ENCODE measurements around the gene BRD7.

BRD7 gene

GRCh38 chr16:50275428-50276325 is 93.1 kb downstream of the BRD7 start:
- no peak for DNase-seq
- peaks cover 10% of the 10 kb centered on the region for H3K9me3 Mint-ChIP-seq
- peaks cover 4% of the 10 kb centered on the region for H3K27me3 Mint-ChIP-seq (ENCODE audit: low read depth, poor library complexity)

GRCh38 chr16:50275098-50275415 is 93.7 kb downstream of the BRD7 start:
- H3K4me3 Mint-ChIP-seq = no peak overlapping the region
- peaks cover 6% of the 10 kb centered on the region for H3K9me3 Mint-ChIP-seq
- H3K27ac Mint-ChIP-seq = no peak overlapping the region
- no peak for TF ChIP-seq CTCF (IDR thresholded peaks at IDR 0.05)
- peaks cover 6% of the 10 kb centered on the region for H3K4me1 Mint-ChIP-seq
- H3K27me3 Mint-ChIP-seq (ENCODE audit: low read depth, poor library complexity) = no peaks in the 10 kb centered on the region
- H3K36me3 Mint-ChIP-seq (ENCODE audit: low read depth) = peaks cover 5% of the 10 kb centered on the region
- DNase-seq = no peak

More at GRCh38 chr16:50275428-50276325, 93.1 kb downstream of the BRD7 start:
- H3K27ac Mint-ChIP-seq = no peak overlapping the region
- H3K4me1 Mint-ChIP-seq = peaks cover 6% of the 10 kb centered on the region
- peaks cover 5% of the 10 kb centered on the region for H3K36me3 Mint-ChIP-seq (ENCODE audit: low read depth)
- TF ChIP-seq CTCF (IDR thresholded peaks at IDR 0.05) = no peak
- H3K4me3 Mint-ChIP-seq = no peak overlapping the region

- Mint-ChIP-seq H3K36me3 (ENCODE audit: low read depth) (peaks cover 5% of the 10 kb centered on the region), H3K4me1 (peaks cover 6% of the 10 kb centered on the region), H3K9me3 (peaks cover 6% of the 10 kb centered on the region), H3K27me3 (ENCODE audit: low read depth, poor library complexity) (no peaks in the 10 kb centered on the region), H3K27ac (no peak overlapping the region), H3K4me3 (no peak overlapping the region)
- no peak for TF ChIP-seq CTCF (IDR thresholded peaks at IDR 0.05)
- DNase-seq = no peak
These were observed 94.3 kb downstream of the BRD7 start for GRCh38 chr16:50274326-50275097.

DNA sequence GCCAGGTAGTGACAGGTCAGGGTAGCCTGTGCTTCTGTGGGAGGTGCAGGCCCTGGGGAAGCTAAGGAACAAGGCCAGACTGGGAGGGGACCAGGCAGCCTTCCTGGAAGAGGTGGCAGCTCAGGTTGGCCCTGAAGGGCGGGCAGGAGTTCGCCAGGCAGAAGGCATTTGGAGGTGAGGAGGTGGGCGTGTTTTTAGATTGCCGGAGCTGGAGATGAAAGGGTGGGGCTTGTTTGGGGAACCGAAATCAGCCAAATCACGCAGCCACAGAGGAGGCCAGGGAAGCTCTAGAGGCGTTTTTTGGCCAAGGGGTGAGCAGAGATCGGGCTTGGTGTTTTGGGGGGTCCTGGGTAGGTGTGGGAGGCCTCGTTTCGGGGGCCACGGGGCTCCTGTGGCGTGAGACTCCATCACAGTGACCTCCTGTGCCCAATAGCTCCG is 94.9 kb downstream of the BRD7 start:
- H3K4me1 Mint-ChIP-seq = peaks cover 6% of the 10 kb centered on the region
- peaks cover 6% of the 10 kb centered on the region for H3K9me3 Mint-ChIP-seq
- peaks cover 5% of the 10 kb centered on the region for H3K36me3 Mint-ChIP-seq (ENCODE audit: low read depth)
- H3K4me3 Mint-ChIP-seq = no peak overlapping the region
- peak overlapping the region; percentile 67 for H3K27ac Mint-ChIP-seq
- no peaks in the 10 kb centered on the region for H3K27me3 Mint-ChIP-seq (ENCODE audit: low read depth, poor library complexity)
- TF ChIP-seq CTCF (IDR thresholded peaks at IDR 0.05) = no peak
- DNase-seq = no peak

- Mint-ChIP-seq H3K9me3 (peaks cover 4% of the 10 kb centered on the region), H3K27ac (no peak overlapping the region), H3K27me3 (ENCODE audit: low read depth, poor library complexity) (no peaks in the 10 kb centered on the region), H3K4me1 (peaks cover 8% of the 10 kb centered on the region), H3K36me3 (ENCODE audit: low read depth) (peaks cover 3% of the 10 kb centered on the region), H3K4me3 (no peak overlapping the region)
- DNase-seq = no peak
- no peak for TF ChIP-seq CTCF (IDR thresholded peaks at IDR 0.05)
These were observed 95.5 kb downstream of the BRD7 start for GRCh38 chr16:50273382-50273690.

Data from nephron progenitor cell (in vitro differentiated cells).